Endothelial cell (in vitro differentiated cells): ENCODE data around the gene SCN3A. TPM values are rescaled to one million over a fixed set of nuclear protein-coding genes. Genes with fewer than 3 reads are reported as not detected.

ENCODE experiments used
- DNase-seq: peaks from one replicate; pipeline ENCODE4 v3.0.0; 2021; ENCODE audit warnings: low spot score
- H3K27ac Mint-ChIP-seq: one replicate; pipeline ENCODE4 v1.8.0; 2021; ENCODE audit warnings: mixed read lengths, inconsistent platforms; ENCODE audit not compliant: unreplicated experiment
- H3K27me3 Mint-ChIP-seq: one replicate; pipeline ENCODE4 v1.8.0; 2021; ENCODE audit warnings: mild to moderate bottlenecking, moderate library complexity, mixed read lengths, inconsistent platforms; ENCODE audit not compliant: unreplicated experiment
- H3K36me3 Mint-ChIP-seq: one replicate; pipeline ENCODE4 v1.8.0; 2021; ENCODE audit warnings: mild to moderate bottlenecking, low read depth, mixed read lengths, inconsistent platforms; ENCODE audit not compliant: unreplicated experiment
- H3K4me1 Mint-ChIP-seq: one replicate; pipeline ENCODE4 v1.8.0; 2021; ENCODE audit warnings: mild to moderate bottlenecking, mixed read lengths, inconsistent platforms; ENCODE audit not compliant: unreplicated experiment
- H3K4me3 Mint-ChIP-seq: one replicate; pipeline ENCODE4 v1.8.0; 2021; ENCODE audit warnings: mild to moderate bottlenecking, mixed read lengths, inconsistent platforms; ENCODE audit not compliant: unreplicated experiment
- H3K9me3 Mint-ChIP-seq: one replicate; pipeline ENCODE4 v1.8.0; 2021; ENCODE audit warnings: mixed read lengths, inconsistent platforms; ENCODE audit not compliant: unreplicated experiment
- long read RNA-seq: library from polyadenylated mRNA; unstranded; transcript quantifications from one replicate; pipeline ENCODE4 v2.0.0, GENCODE V29; 2020; ENCODE audit not compliant: unreplicated experiment
- total RNA-seq: library from RNA; stranded (reverse); fragmentation: NEBNext Ultra II Directional; extraction: Animal tissue kit (Norgen Biotek cat#: 25700); gene quantifications from one replicate; pipeline ENCODE4 v1.2.1, GENCODE V29; 2021; ENCODE audit not compliant: unreplicated experiment
- TF ChIP-seq, protein P1 (sequence below): fragments of 200-600 bp; sonication (generic); IDR thresholded peaks from one replicate; pipeline ENCODE4 v1.5.0; 2021; ENCODE audit warnings: antibody characterized with exemption; ENCODE audit not compliant: unreplicated experiment

The SCN3A gene
- 0.38 TPM for total RNA-seq
- long read RNA-seq = 0 reads

GRCh38 chr2:165203689-165204559 is at the start of gene SCN3A:
Gene SCN3A, minus strand, starts transcription at chr2:165204050. Its CDS starts 27,656 bp downstream, at chr2:165176394.
- H3K4me3 Mint-ChIP-seq = no peak within 1 kb of the TSS

GRCh38 chr2:165253178-165253577 is 49.3 kb upstream of the SCN3A start:
- Mint-ChIP-seq H3K9me3 (no peaks in the 10 kb centered on the region), H3K4me1 (peaks cover 7% of the 10 kb centered on the region), H3K27me3 (no peaks in the 10 kb centered on the region), H3K4me3 (no peak overlapping the region), H3K36me3 (no peaks in the 10 kb centered on the region), H3K27ac (no peak overlapping the region)
- TF ChIP-seq, protein P1, sequence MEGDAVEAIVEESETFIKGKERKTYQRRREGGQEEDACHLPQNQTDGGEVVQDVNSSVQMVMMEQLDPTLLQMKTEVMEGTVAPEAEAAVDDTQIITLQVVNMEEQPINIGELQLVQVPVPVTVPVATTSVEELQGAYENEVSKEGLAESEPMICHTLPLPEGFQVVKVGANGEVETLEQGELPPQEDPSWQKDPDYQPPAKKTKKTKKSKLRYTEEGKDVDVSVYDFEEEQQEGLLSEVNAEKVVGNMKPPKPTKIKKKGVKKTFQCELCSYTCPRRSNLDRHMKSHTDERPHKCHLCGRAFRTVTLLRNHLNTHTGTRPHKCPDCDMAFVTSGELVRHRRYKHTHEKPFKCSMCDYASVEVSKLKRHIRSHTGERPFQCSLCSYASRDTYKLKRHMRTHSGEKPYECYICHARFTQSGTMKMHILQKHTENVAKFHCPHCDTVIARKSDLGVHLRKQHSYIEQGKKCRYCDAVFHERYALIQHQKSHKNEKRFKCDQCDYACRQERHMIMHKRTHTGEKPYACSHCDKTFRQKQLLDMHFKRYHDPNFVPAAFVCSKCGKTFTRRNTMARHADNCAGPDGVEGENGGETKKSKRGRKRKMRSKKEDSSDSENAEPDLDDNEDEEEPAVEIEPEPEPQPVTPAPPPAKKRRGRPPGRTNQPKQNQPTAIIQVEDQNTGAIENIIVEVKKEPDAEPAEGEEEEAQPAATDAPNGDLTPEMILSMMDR = no peak
- no peak for DNase-seq

More at GRCh38 chr2:165203689-165204559, at the start of gene SCN3A:
- Mint-ChIP-seq H3K9me3 (no peaks in the 10 kb centered on the region), H3K4me1 (peaks cover 18% of the 10 kb centered on the region), H3K27ac (no peak within 1 kb of the TSS), H3K36me3 (no peaks in the 10 kb centered on the region), H3K27me3 (no peaks in the 10 kb centered on the region)
- TF ChIP-seq, protein P1 = peak; percentile 88
- peak; percentile 52 for DNase-seq

DNA sequence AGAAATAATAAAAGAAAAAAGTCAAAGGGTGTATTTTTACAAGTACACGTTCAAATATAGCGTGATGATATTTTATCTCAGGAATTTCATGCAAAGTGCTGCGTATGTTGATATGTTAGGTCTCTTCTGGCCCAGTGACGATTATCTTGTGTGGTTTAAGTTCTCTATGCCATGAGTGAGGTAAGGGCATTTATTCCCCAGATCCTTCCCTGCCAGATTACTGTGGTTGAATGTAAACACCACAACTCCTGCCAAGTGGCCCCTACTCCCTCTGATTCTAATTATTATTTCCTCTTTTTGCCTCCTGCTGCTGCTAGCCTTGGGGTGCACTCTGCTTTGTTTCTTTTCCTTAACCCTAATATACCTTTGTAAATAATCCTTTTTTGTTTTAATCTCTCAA is 47.5 kb upstream of the SCN3A start:
- TF ChIP-seq, protein P1 = no peak
- no peak for DNase-seq
- Mint-ChIP-seq H3K27me3 (no peaks in the 10 kb centered on the region), H3K36me3 (no peaks in the 10 kb centered on the region), H3K4me1 (peaks cover 7% of the 10 kb centered on the region), H3K27ac (no peak overlapping the region), H3K9me3 (no peaks in the 10 kb centered on the region), H3K4me3 (no peak overlapping the region)

- H3K36me3 Mint-ChIP-seq = no peaks in the 10 kb centered on the region
- TF ChIP-seq, protein P1 = no peak
- no peaks in the 10 kb centered on the region for H3K9me3 Mint-ChIP-seq
- H3K4me3 Mint-ChIP-seq = no peak overlapping the region
- no peaks in the 10 kb centered on the region for H3K27me3 Mint-ChIP-seq
- no peak for DNase-seq
- H3K27ac Mint-ChIP-seq = no peak overlapping the region
- peaks cover 7% of the 10 kb centered on the region for H3K4me1 Mint-ChIP-seq
These were observed 44.4 kb upstream of the SCN3A start for GRCh38 chr2:165248238-165248637.
